Uterus (tissue), 2 donors: Measurements from ENCODE around the gene CLINT1.

Experiments
- POLR2A ChIP-seq, 2 donors: fragments of 450-650 bp; IDR thresholded peaks; one replicate each; pipeline ENCODE4 v1.6.1; 2016; ENCODE audit warnings: antibody characterized with exemption in 2 of 2, mild to moderate bottlenecking in 1 of 2, moderate library complexity in 1 of 2
- TF ChIP-seq, protein P1 (sequence below), 4 experiments: fragments of 200-600 bp in 2 of 4; fragments of 450-650 bp in 2 of 4; sonication (generic) in 2 of 4; IDR thresholded peaks; one replicate each; pipeline ENCODE4 v1.5.1; 2016 to 2019; ENCODE audit warnings: antibody characterized with exemption in 4 of 4, mild to moderate bottlenecking in 2 of 4, moderate library complexity in 1 of 4

DNA sequence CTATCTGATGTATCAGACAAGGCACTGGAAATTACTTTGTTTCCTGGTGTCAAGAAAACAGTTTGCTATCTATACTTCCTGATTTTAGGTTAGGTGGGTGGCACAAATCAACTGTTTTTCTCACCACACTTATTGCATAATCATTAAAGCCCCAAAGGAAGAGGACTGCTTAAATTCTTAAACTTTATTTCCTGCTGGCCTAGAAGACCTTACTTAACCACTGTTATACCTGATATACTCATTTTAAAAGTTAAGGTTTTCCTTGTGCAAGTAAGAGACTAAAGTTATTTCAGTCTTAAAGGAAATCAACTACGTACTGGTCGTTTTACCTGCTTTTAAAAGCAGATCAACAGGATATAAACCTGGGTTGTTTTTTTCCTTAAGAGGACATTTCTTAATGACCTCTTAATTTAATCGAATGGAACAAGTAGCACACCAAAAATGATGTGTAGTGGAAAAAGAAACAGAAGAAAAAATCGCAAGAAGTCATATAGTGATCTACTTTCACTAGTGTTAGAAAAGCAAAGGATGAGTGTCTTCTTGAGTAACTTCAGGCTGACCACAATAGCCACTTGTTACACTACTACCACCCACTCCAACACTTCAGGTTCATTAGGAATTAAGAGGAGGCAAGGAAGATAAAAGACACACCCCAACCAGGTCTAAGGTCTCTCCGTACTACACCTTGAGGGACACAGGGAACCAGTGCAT is 974 bp downstream of the CLINT1 start:
- TF ChIP-seq POLR2A (IDR thresholded peaks at IDR 0.05), result no peak
- TF ChIP-seq, protein P1, sequence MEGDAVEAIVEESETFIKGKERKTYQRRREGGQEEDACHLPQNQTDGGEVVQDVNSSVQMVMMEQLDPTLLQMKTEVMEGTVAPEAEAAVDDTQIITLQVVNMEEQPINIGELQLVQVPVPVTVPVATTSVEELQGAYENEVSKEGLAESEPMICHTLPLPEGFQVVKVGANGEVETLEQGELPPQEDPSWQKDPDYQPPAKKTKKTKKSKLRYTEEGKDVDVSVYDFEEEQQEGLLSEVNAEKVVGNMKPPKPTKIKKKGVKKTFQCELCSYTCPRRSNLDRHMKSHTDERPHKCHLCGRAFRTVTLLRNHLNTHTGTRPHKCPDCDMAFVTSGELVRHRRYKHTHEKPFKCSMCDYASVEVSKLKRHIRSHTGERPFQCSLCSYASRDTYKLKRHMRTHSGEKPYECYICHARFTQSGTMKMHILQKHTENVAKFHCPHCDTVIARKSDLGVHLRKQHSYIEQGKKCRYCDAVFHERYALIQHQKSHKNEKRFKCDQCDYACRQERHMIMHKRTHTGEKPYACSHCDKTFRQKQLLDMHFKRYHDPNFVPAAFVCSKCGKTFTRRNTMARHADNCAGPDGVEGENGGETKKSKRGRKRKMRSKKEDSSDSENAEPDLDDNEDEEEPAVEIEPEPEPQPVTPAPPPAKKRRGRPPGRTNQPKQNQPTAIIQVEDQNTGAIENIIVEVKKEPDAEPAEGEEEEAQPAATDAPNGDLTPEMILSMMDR (IDR thresholded peaks at IDR 0.05), result no peak
